ENCODE measurements around the gene ATP11C.
"Not testable (repeated sequence)": the region's sequence is repeated elsewhere in the genome, so short reads cannot be mapped to it uniquely, and the experiment has no call there.

The ATP11C gene

DNA sequence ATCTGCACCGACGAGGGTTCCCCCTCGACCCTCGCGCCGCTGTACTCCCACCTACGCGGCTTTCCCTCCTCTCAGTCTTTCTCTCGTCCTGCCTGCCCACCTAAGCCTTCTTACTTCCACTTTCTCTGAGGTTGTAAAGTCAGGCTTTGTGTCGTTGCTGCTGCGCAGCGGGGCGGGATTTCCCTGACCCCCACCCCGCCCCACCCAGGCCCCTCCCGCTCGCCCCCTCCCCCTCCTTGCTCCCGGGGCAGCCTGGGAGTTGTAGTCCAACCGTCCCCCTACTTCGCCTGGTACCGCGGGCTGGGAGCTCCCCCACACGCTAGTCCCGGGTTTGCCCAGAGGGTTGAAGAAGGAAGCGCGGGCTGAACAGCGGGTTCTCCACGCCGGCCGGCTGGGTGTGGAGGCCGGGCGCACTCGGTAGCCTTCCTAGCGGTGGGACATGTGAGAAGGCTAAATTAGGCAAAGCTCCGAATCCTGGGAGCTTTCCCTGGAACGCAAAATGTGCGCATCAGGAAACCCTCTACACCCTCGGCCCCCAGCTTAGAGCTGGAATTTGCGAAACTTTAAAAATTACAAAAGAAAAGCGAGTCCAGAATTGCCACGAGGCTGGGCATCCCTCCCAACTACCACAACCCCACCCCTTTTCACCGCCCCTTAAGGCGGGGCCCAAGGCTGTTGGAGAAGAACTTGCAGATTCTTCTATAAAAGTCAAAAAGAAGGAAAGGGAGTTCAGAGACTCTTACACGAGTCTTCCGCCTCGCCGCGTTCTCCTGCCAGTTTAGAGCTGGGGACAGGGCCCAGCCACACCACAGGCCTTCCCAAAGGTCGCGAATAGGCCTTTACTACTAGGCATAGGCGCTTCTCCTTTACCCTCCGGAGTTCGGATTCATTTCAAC is at the start of gene ATP11C:
Gene ATP11C (minus strand): TSS at position 153 of the 896 bp plus-strand sequence. CDS start 1,011 bp downstream, outside the sequence.
- peak; percentile 25 for DNase-seq

- no peak for DNase-seq
These were observed 41.6 kb upstream of the ATP11C start for GRCh38 chrX:139974471-139974870.

GRCh38 chrX:139972629-139973624 is 40.1 kb upstream of the ATP11C start:
- no peak for DNase-seq

DNA sequence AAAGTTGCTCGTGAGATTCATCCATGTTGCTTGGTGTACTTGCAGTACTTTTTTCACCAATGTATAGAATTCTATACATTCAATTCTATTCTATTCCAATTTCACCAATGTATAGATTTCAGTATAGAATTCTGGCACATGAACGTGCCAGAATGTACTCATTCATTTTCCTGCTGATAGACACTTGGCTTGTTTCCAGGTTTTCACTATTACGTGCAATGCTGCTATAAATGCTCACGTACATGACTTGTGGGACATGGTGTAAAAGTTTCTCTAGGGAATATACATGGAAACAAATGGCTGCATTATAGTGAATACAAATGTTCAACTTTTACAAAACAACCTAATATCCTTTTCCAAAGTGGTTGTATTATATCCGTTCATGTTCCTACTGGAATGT is 39.3 kb upstream of the ATP11C start:
- DNase-seq = no peak

GRCh38 chrX:139971394-139971749 is 38.5 kb upstream of the ATP11C start:
- DNase-seq = no peak

GRCh38 chrX:139969286-139969685 is 36.4 kb upstream of the ATP11C start:
- no peak for DNase-seq

DNA sequence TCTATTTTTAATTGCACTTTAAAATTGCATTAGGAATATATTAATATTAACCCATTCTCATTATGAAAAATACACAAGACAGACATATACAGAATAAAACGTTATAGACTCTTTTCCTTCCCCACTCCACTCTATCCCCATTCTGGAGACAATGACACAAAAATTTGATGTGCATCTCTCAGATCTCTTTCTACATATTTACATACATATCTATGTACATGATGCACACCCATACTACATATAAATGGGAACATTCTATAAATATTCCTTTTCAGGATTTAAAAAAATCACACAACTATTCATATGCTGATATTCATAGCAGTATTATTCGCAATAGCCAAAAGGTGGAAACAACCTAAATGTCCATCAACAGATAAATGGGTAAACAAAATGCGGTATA is 34.9 kb upstream of the ATP11C start:
- DNase-seq = no peak

- DNase-seq = no peak
These were observed 34.4 kb upstream of the ATP11C start for GRCh38 chrX:139967300-139967699.

DNA sequence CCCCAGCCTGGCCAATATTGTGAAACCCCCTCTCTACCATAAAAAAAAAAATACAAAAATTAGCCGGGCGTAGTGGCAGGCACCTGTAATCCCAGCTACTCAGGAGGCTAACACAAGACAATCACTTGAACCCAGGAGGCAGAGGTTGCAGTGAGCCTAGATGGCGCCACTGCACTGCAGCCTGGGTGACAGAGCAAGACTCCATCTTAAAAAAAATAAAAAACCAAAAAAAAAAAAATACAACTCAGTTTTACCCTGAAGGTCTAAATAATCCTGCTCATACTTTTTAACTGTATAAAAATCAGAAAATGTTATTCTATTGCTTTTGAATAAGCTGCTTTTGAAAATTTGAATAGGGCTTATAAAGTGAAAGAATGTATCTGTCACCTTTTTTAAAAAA is 33.3 kb upstream of the ATP11C start:
- not testable (repeated sequence) for DNase-seq

DNA sequence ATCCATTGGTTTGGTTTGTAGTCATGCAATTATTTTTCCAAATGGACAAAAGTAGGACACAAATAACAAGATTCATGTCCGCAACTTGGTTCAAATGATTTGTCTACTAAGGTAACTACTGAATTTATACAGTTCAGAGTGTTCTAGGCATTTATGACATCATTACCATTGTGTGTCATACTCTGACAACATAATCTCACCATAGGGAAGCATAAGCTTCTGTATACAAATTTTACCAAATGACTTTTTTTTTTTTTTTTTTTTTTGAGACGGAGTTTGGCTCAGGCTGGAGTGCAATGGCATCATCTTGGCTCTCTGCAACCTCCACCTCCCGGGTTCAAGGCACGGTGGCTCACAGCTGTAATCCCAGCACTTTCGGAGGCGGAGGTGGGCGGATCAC is 32.6 kb upstream of the ATP11C start, which contains the start of gene CXorf66:
Gene CXorf66 (minus strand): TSS at position 101 of the 400 bp plus-strand sequence. CDS start 25 bp downstream, at position 76.
- no peak for DNase-seq

GRCh38 chrX:139961091-139961490 is 28.2 kb upstream of the ATP11C start:
- DNase-seq = not testable (repeated sequence)

GRCh38 chrX:139949703-139950102 is 16.9 kb upstream of the ATP11C start:
- no peak for DNase-seq

DNA sequence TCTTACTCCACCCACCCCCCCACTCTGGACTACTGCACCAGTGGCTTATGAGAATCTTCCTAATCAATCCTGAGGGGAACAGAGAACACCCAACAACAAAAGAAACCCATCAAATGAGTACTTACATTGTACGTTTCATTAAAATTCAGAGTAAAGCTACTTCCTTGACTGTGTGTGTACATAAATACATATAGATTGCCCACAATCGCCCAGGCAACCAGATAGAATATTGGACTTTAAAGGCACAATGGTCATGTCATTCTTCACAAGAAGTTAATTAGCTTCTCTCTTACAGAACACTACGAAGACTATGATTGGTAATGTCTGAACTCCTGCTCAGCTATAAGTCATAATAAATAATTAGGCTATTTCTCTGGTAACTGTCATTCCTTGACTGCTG is 12.2 kb upstream of the ATP11C start:
- no peak for DNase-seq

GRCh38 chrX:139936259-139936658 is 3.4 kb upstream of the ATP11C start:
- DNase-seq = no peak

GRCh38 chrX:139933904-139934303 is 1.1 kb upstream of the ATP11C start:
- no peak for DNase-seq

DNA sequence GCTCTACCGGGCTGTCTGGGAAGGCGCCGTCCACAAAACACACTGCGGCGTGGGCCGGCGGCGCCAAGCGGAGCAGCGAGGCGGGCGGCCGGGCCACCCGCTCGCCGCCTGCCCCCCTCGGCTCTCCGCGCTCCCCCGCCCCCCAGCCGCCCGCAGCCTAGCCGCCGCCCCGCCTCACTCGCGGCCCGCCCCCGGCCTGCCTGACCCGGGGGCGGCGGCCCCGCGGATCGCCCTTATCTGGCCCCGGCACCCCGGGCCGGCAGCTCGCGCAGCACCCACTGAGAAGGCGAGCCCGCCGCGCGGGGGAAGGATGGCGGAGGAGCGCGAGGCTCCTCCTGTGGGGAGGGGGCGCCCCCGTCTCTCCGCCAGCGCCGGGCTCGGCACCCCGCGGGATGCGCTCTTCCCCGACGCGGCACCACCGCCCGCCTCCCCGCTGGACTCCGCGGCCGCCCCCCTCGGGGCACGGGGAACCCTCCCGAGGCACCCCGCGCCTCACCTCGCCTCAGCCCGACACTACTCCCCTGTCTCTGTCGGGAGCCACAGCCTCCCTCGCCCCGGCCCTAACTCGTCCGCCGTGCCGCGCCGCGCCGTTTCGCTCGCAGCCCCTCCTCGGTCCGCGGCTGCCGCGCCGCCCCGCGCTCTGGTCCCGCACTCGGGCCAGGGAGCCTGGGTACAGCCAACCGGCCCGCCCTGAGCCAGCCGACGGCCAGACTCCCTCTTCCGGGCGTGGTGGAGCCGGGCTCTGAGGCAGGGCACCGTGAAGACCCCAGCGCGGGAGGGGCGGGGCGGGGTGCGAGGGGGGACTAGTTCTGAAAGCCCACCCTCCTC is 566 bp downstream of the ATP11C start:
- no peak for DNase-seq

DNA sequence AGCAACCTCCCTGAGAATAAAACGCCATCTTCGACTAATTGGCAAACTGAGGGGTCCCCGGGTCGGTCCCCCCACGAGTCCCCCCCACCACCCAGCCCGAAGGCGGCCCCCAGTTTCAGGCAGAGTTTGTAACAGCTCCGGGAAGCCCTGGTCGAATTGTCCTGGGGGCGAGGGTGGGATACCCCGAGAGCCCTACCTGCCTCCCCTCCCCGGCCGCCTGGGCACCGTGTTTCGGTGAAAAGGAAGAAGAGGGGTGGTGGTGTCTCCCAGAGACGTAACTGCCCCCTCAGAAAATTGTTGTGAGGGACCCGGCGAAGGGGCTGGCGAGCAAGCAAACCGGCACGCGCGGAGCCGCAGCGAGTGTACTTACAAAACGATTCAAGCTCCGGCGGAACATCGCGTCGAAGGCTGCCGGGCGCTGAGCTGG is 1.2 kb downstream of the ATP11C start:
- DNase-seq = no peak

DNA sequence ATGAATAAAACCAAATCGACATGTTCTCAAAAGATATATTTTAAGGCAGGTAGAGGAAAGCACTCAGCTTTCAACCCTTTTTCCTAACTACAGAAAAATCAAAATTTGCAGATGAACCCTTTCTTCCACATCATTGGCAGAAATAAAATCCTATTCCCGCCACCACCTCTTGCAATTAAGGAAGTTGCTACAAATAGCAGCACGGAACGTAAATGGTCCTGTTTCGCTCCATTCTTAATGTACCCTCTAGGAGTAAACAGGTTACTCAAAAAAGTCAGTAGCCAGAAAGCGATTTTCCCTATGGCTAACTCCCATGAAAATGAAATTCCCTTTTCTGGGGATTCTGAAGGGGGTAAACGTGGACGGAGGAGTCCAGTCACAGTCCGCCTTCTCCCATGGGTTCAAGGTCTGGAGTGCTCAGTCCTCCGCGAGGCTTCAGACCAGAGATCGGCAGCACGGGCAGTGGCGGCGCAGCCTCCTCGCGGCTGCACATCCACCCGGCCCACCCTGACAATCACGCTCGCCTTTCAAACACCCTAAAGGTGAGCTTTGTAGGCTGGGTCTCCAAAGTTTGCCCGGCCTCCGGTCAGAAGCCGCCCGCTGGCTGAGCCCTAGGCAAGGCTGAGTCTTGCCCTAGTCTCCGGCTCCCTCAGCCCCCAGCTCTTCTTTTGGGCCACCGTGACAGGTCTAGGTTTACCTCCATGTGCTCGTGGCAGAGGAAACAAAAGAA is 1.8 kb downstream of the ATP11C start:
- DNase-seq = no peak

DNA sequence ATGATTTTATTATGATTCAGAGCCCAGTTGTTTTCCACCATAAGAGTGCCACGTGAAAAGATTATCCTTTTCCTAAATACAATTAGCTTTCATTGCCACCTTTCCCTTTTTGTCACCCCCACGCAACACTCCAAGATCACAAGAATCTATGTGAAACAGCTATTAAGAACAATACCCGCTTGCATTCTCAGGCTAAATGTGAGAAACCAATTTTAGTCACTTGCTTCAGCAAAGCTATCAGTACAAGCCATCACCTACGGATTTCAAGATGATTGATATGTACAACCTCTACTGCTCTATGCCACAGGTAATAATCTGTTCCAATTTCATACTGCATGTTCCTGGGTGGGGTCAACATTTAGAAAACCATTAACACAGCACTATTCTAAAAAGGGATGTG is 2.5 kb downstream of the ATP11C start:
- no peak for DNase-seq

DNA sequence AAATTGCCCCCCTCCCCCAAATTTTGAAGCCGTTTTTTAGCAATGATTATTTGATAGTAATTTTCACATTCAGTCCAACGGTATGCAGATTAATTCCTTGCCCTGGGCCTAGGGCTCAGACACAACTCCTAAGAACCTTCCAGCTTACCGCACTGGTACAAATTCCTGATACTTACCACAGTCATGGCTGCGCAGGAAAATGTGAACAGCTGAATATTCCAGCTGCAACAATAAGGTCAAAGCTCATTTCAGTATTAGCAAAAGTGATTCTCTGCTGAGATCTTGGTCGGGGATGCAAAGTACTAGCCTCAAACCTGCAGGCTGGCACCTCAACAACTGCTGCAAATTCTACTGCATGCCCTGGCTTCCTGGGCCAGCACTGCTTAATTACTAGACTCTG is 3.0 kb downstream of the ATP11C start:
- no peak for DNase-seq

GRCh38 chrX:139924696-139925095 is 8.2 kb downstream of the ATP11C start:
- DNase-seq = no peak

All from DMS79 (cell line).